B cell (primary cell): ENCODE results near the gene ATPAF2. TPM values are rescaled to one million over a fixed set of nuclear protein-coding genes. Genes with fewer than 3 reads are reported as not detected.

Experiments
- ATAC-seq: fragments of 200-7000 bp; cut with Tn5 transposase; one replicate; pipeline ENCODE4 v1.10.0; 2021; ENCODE audit warnings: low read depth, mild to moderate bottlenecking, moderate number of reproducible peaks, moderate library complexity
- CTCF ChIA-PET: fragments of 350-600 bp; sonication (Branson Sonifier 250); formaldehyde crosslinking; loops from one replicate; lab custom pipeline; 2021; ENCODE audit warnings: antibody characterized with exemption, inconsistent platforms; lab: Charles Lee
- POLR2A ChIA-PET: fragments of 350-600 bp; sonication (Branson Sonifier 250); formaldehyde crosslinking; loops from one replicate; lab custom pipeline; 2021; ENCODE audit warnings: antibody characterized with exemption; lab: Charles Lee
- DNase-seq: peaks from one replicate; pipeline ENCODE4 v3.0.0; 2013
- H2AFZ ChIP-seq: 2 replicates; pipeline ENCODE4 v1.6.1; 2012; ENCODE audit warnings: mild to moderate bottlenecking, low read depth, low read length; ENCODE audit not compliant: insufficient read depth, poor library complexity, severe bottlenecking
- H3K27ac ChIP-seq, 2 donors: 1 replicate in 1 of 2; 2 replicates in 1 of 2; pipeline ENCODE4 v1.5.1; 2012 to 2013; ENCODE audit warnings: low read length in 2 of 2, mild to moderate bottlenecking in 2 of 2, moderate library complexity in 1 of 2
- H3K27me3 ChIP-seq, 4 experiments: fragments of 200-600 bp in 1 of 4; sonication (generic) in 1 of 4; replicated peaks in 1 of 4; 1 replicate in 2 of 4; 2 replicates in 2 of 4; pipeline versions ENCODE4 v1.6.1 to v1.7.0; 2013 to 2016; ENCODE audit warnings: low read length in 3 of 4, mild to moderate bottlenecking in 2 of 4, mixed read lengths in 1 of 4, moderate library complexity in 1 of 4; ENCODE audit not compliant: insufficient read depth in 4 of 4, control insufficient read depth in 3 of 4; ENCODE audit errors: control extremely low read depth in 1 of 4
- H3K36me3 ChIP-seq, 2 experiments: replicated peaks in 1 of 2; 1 replicate in 1 of 2; 2 replicates in 1 of 2; pipeline versions ENCODE4 v1.6.1 to v1.7.1; 2013; ENCODE audit warnings: low read length in 1 of 2; ENCODE audit not compliant: insufficient read depth in 2 of 2, control insufficient read depth in 1 of 2; ENCODE audit errors: control extremely low read depth in 1 of 2, extremely low read depth in 1 of 2
- H3K4me1 ChIP-seq, 2 donors: fragments of 200-600 bp in 1 of 2; sonication (generic) in 1 of 2; 1 replicate in 1 of 2; 2 replicates in 1 of 2; pipeline versions ENCODE4 v1.5.1 to v1.6.1; 2013 to 2017; ENCODE audit warnings: low read length in 2 of 2; ENCODE audit not compliant: control insufficient read depth in 2 of 2, insufficient read depth in 2 of 2
- H3K4me2 ChIP-seq: replicated peaks from 2 replicates; pipeline ENCODE3; 2012; ENCODE audit warnings: mild to moderate bottlenecking, low read depth, low read length; ENCODE audit not compliant: poor library complexity, severe bottlenecking
- H3K4me3 ChIP-seq, 5 experiments: fragments of 200-600 bp in 1 of 5; sonication (generic) in 1 of 5; 1 replicate in 3 of 5; 2 replicates in 2 of 5; pipeline versions ENCODE4 v1.5.1 to v1.7.0; 2011 to 2016; ENCODE audit warnings: low read length in 4 of 5, mild to moderate bottlenecking in 4 of 5, low read depth in 2 of 5, control low read depth in 1 of 5, moderate library complexity in 1 of 5; ENCODE audit not compliant: insufficient read depth in 1 of 5; ENCODE audit errors: control extremely low read depth in 1 of 5, extremely low read depth in 1 of 5
- H3K79me2 ChIP-seq: fragments of 200-600 bp; sonication (generic); one replicate; pipeline ENCODE4 v1.6.0; 2016; ENCODE audit warnings: low read length; ENCODE audit not compliant: control insufficient read depth, insufficient read depth
- H3K9ac ChIP-seq: fragments of 200-600 bp; sonication (generic); 2 replicates; pipeline ENCODE4 v1.6.1; 2017; ENCODE audit warnings: mild to moderate bottlenecking, low read length, moderate library complexity
- H3K9me3 ChIP-seq, 3 donors: one replicate each; pipeline versions ENCODE4 v1.6.1 to v1.7.1; 2013; ENCODE audit warnings: low read length in 2 of 3; ENCODE audit not compliant: control insufficient read depth in 2 of 3, insufficient read depth in 1 of 3; ENCODE audit errors: control extremely low read depth in 1 of 3
- H4K20me1 ChIP-seq: 2 replicates; pipeline ENCODE4 v1.6.0; 2012; ENCODE audit warnings: mild to moderate bottlenecking, low read length; ENCODE audit not compliant: insufficient read depth, control insufficient read depth, poor library complexity, severe bottlenecking
- H3K27ac Mint-ChIP-seq: one replicate; pipeline ENCODE4 v1.8.0; 2021; ENCODE audit warnings: mixed read lengths
- H3K27me3 Mint-ChIP-seq: one replicate; pipeline ENCODE4 v1.8.0; 2021; ENCODE audit warnings: mixed read lengths
- H3K4me1 Mint-ChIP-seq: one replicate; pipeline ENCODE4 v1.8.0; 2021; ENCODE audit warnings: mixed read lengths
- H3K4me3 Mint-ChIP-seq: one replicate; pipeline ENCODE4 v1.8.0; 2021; ENCODE audit warnings: mixed read lengths
- H3K9me3 Mint-ChIP-seq: one replicate; pipeline ENCODE4 v1.8.0; 2022; ENCODE audit warnings: mixed read lengths; ENCODE audit not compliant: insufficient read depth
- EZH2 ChIP-seq: IDR thresholded peaks from 2 replicates; pipeline ENCODE4 v1.6.1; 2012; ENCODE audit warnings: borderline replicate concordance, low read depth, mild to moderate bottlenecking, moderate library complexity, low read length; ENCODE audit not compliant: insufficient read depth, poor library complexity, severe bottlenecking
- WGBS: methylation state at CpG from one replicate; pipeline ENCODE4 v1.1.5; 2013; ENCODE audit warnings: missing lambda C conversion rate; ENCODE audit not compliant: insufficient coverage; 5-methylcytosine and 5-hydroxymethylcytosine counted together
- intact Hi-C: fragments of 100-400 bp; cut with micrococcal nuclease; formaldehyde crosslinking; loops from one replicate; pipeline ENCODE4 v1.10.0; 2022
- polyA plus RNA-seq: library from polyadenylated mRNA; depleted of rRNA; stranded (reverse); fragments of >200 nt; gene quantifications from 2 replicates; pipeline ENCODE4 v1.2.3, GENCODE V29; 2012
- total RNA-seq, 2 donors: library from RNA; stranded (reverse); fragments of 120-200 nt in 1 of 2; gene quantifications; 1 replicate in 1 of 2; 2 replicates in 1 of 2; pipeline versions ENCODE4 v1.2.3 to v1.2.4, GENCODE V29; 2013 to 2022
- TF ChIP-seq, protein P1 (sequence below): fragments of 200-600 bp; IDR thresholded peaks from one replicate; pipeline ENCODE4 v1.8.0; 2022; ENCODE audit warnings: antibody characterized with exemption, mild to moderate bottlenecking

The ATPAF2 gene
- total and polyA plus RNA-seq, 2 donors (not counting 1 experiment from before 2014, with no cell fraction given): 60.5 to 73.5 TPM

DNA sequence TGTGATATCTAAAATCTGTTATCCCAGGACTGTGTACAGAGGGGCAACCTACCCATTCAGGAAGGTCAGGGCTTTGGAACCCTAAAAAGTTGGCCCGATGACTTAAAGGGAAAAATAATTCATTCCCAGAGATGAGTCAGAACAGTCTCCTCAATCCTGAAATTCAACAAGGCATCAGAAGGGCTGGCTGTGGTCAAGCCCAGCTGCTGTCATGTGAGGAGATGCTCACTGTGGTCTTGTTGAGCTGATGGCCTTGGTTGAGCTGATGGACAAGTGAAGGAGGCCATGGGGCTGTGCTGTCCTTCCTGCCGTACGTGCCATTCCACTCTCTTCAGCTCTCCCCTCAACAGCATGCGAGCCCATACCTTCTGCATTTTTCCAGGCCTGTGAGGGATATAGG lies 27.9 kb upstream of the ATPAF2 start:
- H3K9me3 Mint-ChIP-seq: no peaks in the 10 kb centered on the region
- intact Hi-C loops: no loop called here
- Histone ChIP-seq H3K4me2 (no peak overlapping the region), H3K4me3 (no peak overlapping the region), H2AFZ (no peak overlapping the region), H3K27me3 (no peaks in the 10 kb centered on the region), H3K36me3 (peaks cover 1 to 23% of the 10 kb centered on the region in 2 experiments), H4K20me1 (no peaks in the 10 kb centered on the region), H3K4me1 (no peaks in the 10 kb centered on the region), H3K79me2 (no peaks in the 10 kb centered on the region), H3K9ac (no peak overlapping the region), H3K9me3 (no peaks in the 10 kb centered on the region), H3K27ac (no peak overlapping the region)
- ChIA-PET POLR2A (no interaction called here), CTCF (no interaction called here)
- no peak for TF ChIP-seq EZH2
- TF ChIP-seq, protein P1, sequence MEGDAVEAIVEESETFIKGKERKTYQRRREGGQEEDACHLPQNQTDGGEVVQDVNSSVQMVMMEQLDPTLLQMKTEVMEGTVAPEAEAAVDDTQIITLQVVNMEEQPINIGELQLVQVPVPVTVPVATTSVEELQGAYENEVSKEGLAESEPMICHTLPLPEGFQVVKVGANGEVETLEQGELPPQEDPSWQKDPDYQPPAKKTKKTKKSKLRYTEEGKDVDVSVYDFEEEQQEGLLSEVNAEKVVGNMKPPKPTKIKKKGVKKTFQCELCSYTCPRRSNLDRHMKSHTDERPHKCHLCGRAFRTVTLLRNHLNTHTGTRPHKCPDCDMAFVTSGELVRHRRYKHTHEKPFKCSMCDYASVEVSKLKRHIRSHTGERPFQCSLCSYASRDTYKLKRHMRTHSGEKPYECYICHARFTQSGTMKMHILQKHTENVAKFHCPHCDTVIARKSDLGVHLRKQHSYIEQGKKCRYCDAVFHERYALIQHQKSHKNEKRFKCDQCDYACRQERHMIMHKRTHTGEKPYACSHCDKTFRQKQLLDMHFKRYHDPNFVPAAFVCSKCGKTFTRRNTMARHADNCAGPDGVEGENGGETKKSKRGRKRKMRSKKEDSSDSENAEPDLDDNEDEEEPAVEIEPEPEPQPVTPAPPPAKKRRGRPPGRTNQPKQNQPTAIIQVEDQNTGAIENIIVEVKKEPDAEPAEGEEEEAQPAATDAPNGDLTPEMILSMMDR: no peak
- ATAC-seq: no peak
- no peak overlapping the region for H3K4me3 Mint-ChIP-seq
- no peaks in the 10 kb centered on the region for H3K4me1 Mint-ChIP-seq
- DNase-seq: no peak
- H3K27me3 Mint-ChIP-seq: no peaks in the 10 kb centered on the region
- 100% methylated on average over 1 of the region's 4 CpGs for WGBS
- no peak overlapping the region for H3K27ac Mint-ChIP-seq

DNA sequence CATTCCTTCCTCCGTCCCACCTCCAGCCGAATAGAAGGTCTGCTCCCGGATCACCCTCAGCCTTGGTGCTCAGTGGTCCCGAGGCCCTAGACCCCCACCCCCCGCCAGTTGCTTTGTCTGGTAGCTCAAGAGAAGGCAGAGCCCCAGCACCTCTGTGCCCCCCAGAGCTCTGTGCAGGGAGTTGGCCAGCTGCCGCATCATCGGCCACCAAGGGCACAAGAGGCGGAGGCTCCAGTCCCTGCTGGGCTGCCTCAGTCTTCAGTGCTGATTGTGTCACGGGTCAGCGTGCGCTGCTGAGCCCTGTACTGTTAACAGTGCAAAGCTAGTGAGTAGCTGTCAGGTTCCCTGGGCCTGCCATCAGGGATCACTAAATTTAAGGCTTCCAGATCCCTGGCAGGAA lies 26.6 kb upstream of the ATPAF2 start:
- ChIA-PET POLR2A (no interaction called here), CTCF (no interaction called here)
- WGBS: 98% methylated on average over 11 of the region's 11 CpGs
- Histone ChIP-seq H3K9ac (no peak overlapping the region), H3K36me3 (peaks cover 4 to 33% of the 10 kb centered on the region in 2 experiments), H3K4me3 (no peak overlapping the region), H3K27me3 (no peaks in the 10 kb centered on the region), H3K27ac (no peak overlapping the region), H4K20me1 (no peaks in the 10 kb centered on the region), H3K4me1 (no peaks in the 10 kb centered on the region), H3K4me2 (no peak overlapping the region), H2AFZ (no peak overlapping the region), H3K79me2 (no peaks in the 10 kb centered on the region), H3K9me3 (no peaks in the 10 kb centered on the region)
- H3K27me3 Mint-ChIP-seq: no peaks in the 10 kb centered on the region
- no peak for DNase-seq
- H3K4me3 Mint-ChIP-seq: no peak overlapping the region
- H3K9me3 Mint-ChIP-seq: no peaks in the 10 kb centered on the region
- TF ChIP-seq, protein P1: no peak
- TF ChIP-seq EZH2: no peak
- no peak for ATAC-seq
- H3K27ac Mint-ChIP-seq: no peak overlapping the region
- H3K4me1 Mint-ChIP-seq: no peaks in the 10 kb centered on the region
- intact Hi-C loops: no loop called here
